ENCODE data around the gene MLLT1.

DNA sequence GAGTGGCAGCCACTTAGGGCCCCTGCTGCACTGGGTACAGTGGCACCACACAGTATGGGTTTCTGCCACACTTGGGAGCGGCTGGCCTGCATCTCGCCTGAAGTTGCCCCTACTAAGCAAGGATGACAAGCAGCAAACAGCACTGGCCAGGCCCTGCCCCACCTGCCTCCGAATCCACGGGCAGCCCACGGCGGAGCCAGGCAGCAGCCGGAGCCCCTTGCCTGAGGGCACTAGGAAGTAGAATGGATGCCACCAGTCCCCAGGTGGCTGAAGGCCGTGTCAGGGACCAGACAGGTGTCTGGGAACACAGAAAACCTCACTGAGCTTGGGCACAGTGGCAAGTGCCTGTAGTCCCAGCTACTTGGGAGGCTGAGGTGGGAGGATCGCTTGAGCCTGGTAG lies 19.4 kb downstream of the MLLT1 start:
- TF ChIP-seq, protein P1, sequence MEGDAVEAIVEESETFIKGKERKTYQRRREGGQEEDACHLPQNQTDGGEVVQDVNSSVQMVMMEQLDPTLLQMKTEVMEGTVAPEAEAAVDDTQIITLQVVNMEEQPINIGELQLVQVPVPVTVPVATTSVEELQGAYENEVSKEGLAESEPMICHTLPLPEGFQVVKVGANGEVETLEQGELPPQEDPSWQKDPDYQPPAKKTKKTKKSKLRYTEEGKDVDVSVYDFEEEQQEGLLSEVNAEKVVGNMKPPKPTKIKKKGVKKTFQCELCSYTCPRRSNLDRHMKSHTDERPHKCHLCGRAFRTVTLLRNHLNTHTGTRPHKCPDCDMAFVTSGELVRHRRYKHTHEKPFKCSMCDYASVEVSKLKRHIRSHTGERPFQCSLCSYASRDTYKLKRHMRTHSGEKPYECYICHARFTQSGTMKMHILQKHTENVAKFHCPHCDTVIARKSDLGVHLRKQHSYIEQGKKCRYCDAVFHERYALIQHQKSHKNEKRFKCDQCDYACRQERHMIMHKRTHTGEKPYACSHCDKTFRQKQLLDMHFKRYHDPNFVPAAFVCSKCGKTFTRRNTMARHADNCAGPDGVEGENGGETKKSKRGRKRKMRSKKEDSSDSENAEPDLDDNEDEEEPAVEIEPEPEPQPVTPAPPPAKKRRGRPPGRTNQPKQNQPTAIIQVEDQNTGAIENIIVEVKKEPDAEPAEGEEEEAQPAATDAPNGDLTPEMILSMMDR (IDR thresholded peaks at IDR 0.05): no peak
- no peak for TF ChIP-seq EZH2 (IDR thresholded peaks at IDR 0.05; ENCODE audit: borderline replicate concordance, insufficient read depth, low read depth, low read length, poor library complexity, severe bottlenecking)

Data from B cell (primary cell).